Measurements from ENCODE around the gene FBXO41. TPM values are rescaled to one million over a fixed set of nuclear protein-coding genes. Genes with fewer than 3 reads are reported as not detected.
A peak's percentile ranks its signal among the peaks of the same experiment; 100 is the strongest.

FBXO41 gene
- total and polyA plus RNA-seq, 9 of the 15 experiments (the other 6 are each of a cell fraction or from before 2014, with no cell fraction given), result 0.21 to 8.2 (median 3.5) TPM

DNA sequence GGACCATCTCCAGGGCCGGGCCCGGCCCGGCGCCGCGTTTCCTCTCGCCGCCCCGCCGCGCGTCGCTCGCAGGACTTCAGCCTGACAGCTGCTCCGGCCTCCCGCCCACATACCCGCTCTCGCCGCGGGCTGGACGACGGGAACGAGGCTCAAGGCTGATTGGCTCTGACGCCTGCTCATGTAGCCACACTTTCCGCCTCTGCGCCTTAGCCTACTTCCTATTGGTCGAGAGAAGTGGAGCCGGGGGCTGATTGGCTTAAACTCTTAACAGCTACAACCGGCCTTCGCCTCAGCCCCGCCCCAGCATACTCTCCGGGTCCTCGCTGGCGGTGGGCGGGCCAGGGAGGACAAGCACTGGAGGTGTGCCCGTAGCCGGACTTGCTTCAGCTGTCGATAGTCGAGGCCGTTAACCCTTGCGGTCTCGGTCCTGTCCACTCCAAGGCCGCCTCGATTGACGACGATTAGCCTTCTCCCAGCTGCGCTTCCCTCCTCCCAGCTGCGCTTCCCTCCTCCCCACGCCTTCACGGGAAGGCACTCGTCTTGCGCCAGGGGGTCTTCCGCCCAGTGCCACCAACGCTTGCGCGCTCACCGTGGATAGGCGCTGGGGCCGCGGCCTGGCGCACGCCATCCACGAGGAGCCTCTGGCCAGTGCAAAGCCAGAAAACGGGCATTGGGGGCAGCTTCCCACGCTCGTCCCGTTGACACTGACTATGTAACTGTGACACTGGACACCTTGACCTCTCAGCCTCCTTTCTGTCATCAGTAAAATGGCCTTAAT lies 50.9 kb downstream of the FBXO41 start, which contains the start of gene PRADC1:
TSS of gene PRADC1 (minus strand) at position 86 of the 778 bp plus-strand sequence. CDS start at position 7, 79 bp downstream.
- Histone ChIP-seq H3K4me3 (peak within 1 kb of the TSS; percentile 95), H3K27me3 (ENCODE audit: control insufficient read depth in 2 of 2, insufficient read depth in 2 of 2, low read length in 2 of 2) (no peaks in the 10 kb centered on the region), H3K36me3 (ENCODE audit: control insufficient read depth, insufficient read depth, low read length) (peaks cover 45% of the 10 kb centered on the region), H3K4me1 (replicated peaks in 1 of 2; ENCODE audit: control insufficient read depth in 2 of 2, insufficient read depth in 2 of 2, low read length in 2 of 2) (peaks cover 16 to 19% of the 10 kb centered on the region in 2 experiments; a peak in 3 of 5 replicates), H3K9me1 (ENCODE audit: control insufficient read depth, insufficient read depth, low read length) (peaks cover 11% of the 10 kb centered on the region), H3K9me3 (replicated peaks; ENCODE audit: control insufficient read depth, insufficient read depth, low read depth, low read length) (no peaks in the 10 kb centered on the region), H3K27ac (ENCODE audit: extremely low read depth, low read depth, low read length) (peak within 1 kb of the TSS; percentile 87), H3K9ac (ENCODE audit: insufficient read depth in 1 of 2, low read depth in 2 of 2, low read length in 2 of 2) (peak within 1 kb of the TSS; percentile 94 to 95), H3K4me2 (ENCODE audit: insufficient read depth, low read length) (peak within 1 kb of the TSS; percentile 98), H3K79me2 (ENCODE audit: control insufficient read depth, insufficient read depth, low read length) (peaks cover 58% of the 10 kb centered on the region), H2AFZ (ENCODE audit: low read depth, low read length) (peak within 1 kb of the TSS; percentile 95), H4K20me1 (replicated peaks; ENCODE audit: control insufficient read depth, insufficient read depth, low read length) (peaks cover 30% of the 10 kb centered on the region)
- DNase-seq (ENCODE audit: extremely low read depth in 1 of 4, low spot score in 3 of 4) (peak; percentile 97 to 99 (median 98)), ATAC-seq (peak; percentile 94), FAIRE-seq (peak; percentile 98)
- in situ Hi-C loops (cut with MboI) (no loop called here), intact Hi-C loops (cut with micrococcal nuclease) (loop anchor here (1.0 kb wide), 1 partner anchor 19 kb away; the partner anchor contains the start of gene SMYD5)
- TSS peak; percentile 40 for BruUV-seq (replicated peaks)
- CTCF ChIA-PET (ENCODE audit: low intra/inter-chr PET ratio), result no interaction called here
- under 1% methylated on average over 43 of the region's 67 CpGs for WGBS (ENCODE audit: insufficient coverage, low coverage, missing lambda C conversion rate)
- POLR2A ChIA-PET, result interaction anchor here (0.5 to 6.3 kb wide), 18 partner anchors 10 to 661 kb away, joined by 3 to 43 read pairs (median 5); no protein-coding TSS in a partner anchor
- TF ChIP-seq, protein P1, sequence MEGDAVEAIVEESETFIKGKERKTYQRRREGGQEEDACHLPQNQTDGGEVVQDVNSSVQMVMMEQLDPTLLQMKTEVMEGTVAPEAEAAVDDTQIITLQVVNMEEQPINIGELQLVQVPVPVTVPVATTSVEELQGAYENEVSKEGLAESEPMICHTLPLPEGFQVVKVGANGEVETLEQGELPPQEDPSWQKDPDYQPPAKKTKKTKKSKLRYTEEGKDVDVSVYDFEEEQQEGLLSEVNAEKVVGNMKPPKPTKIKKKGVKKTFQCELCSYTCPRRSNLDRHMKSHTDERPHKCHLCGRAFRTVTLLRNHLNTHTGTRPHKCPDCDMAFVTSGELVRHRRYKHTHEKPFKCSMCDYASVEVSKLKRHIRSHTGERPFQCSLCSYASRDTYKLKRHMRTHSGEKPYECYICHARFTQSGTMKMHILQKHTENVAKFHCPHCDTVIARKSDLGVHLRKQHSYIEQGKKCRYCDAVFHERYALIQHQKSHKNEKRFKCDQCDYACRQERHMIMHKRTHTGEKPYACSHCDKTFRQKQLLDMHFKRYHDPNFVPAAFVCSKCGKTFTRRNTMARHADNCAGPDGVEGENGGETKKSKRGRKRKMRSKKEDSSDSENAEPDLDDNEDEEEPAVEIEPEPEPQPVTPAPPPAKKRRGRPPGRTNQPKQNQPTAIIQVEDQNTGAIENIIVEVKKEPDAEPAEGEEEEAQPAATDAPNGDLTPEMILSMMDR (IDR thresholded peaks at IDR 0.05 in 2 of 3, conservative IDR thresholded peaks at IDR 0.05 in 1 of 3; ENCODE audit: insufficient read depth in 2 of 3, low read depth in 1 of 3, low read length in 3 of 3), result no peak
- TF ChIP-seq NUFIP1 (IDR thresholded peaks at IDR 0.05; ENCODE audit: partially characterized antibody) (no peak), ZNF165 (CRISPR knock-in tag; IDR thresholded peaks at IDR 0.05; ENCODE audit: borderline replicate concordance) (no peak), TEAD4 (IDR thresholded peaks at IDR 0.05; ENCODE audit: low read length) (no peak), TEAD4 (CRISPR knock-in tag; IDR thresholded peaks at IDR 0.05; ENCODE audit: borderline replicate concordance) (no peak), ZNF695 (CRISPR knock-in tag; IDR thresholded peaks at IDR 0.05) (no peak), MNT (conservative IDR thresholded peaks at IDR 0.05) (peak; percentile 60 to 89), CBX2 (IDR thresholded peaks at IDR 0.05; ENCODE audit: insufficient read depth, low read length, poor library complexity, severe bottlenecking) (no peak), MTA1 (IDR thresholded peaks at IDR 0.05; ENCODE audit: borderline replicate concordance) (no peak), HDGF (IDR thresholded peaks at IDR 0.05) (no peak), RB1 (IDR thresholded peaks at IDR 0.05; ENCODE audit: low read depth) (peak; percentile 67; the same call in 1 of the 2 replicates), NONO (IDR thresholded peaks at IDR 0.05; ENCODE audit: low read depth in 2 of 2, low read length in 1 of 2) (no peak), KLF6 (CRISPR knock-in tag; IDR thresholded peaks at IDR 0.05; ENCODE audit: borderline replicate concordance) (no peak), ZNF253 (CRISPR knock-in tag; conservative IDR thresholded peaks at IDR 0.05) (no peak), PHB (CRISPR knock-in tag; IDR thresholded peaks at IDR 0.05) (no peak), ZNF316 (IDR thresholded peaks at IDR 0.05) (no peak)
- TF ChIP-seq, protein P2, sequence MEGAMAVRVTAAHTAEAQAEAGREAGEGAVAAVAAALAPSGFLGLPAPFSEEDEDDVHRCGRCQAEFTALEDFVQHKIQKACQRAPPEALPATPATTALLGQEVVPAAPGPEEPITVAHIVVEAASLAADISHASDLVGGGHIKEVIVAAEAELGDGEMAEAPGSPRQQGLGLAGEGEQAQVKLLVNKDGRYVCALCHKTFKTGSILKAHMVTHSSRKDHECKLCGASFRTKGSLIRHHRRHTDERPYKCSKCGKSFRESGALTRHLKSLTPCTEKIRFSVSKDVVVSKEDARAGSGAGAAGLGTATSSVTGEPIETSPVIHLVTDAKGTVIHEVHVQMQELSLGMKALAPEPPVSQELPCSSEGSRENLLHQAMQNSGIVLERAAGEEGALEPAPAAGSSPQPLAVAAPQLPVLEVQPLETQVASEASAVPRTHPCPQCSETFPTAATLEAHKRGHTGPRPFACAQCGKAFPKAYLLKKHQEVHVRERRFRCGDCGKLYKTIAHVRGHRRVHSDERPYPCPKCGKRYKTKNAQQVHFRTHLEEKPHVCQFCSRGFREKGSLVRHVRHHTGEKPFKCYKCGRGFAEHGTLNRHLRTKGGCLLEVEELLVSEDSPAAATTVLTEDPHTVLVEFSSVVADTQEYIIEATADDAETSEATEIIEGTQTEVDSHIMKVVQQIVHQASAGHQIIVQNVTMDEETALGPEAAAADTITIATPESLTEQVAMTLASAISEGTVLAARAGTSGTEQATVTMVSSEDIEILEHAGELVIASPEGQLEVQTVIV (CRISPR knock-in tag; IDR thresholded peaks at IDR 0.05; ENCODE audit: borderline replicate concordance), result no peak
